Naive thymus-derived CD4-positive, alpha-beta T cell (primary cell): ENCODE measurements around the gene SLC6A9. TPM values are rescaled to one million over a fixed set of nuclear protein-coding genes. Genes with fewer than 3 reads are reported as not detected.

ENCODE experiments used
- ATAC-seq: fragments of 150-1000 bp; cut with Tn5 transposase; 2 replicates; pipeline ENCODE4 v1.10.0; 2021; ENCODE audit warnings: mild to moderate bottlenecking, moderate library complexity
- CTCF ChIA-PET: fragments of 350-600 bp; sonication (Branson Sonifier 250); formaldehyde crosslinking; loops from one replicate; lab custom pipeline; 2021; ENCODE audit warnings: antibody characterized with exemption; lab: Charles Lee
- POLR2A ChIA-PET: fragments of 350-600 bp; sonication (Branson Sonifier 250); formaldehyde crosslinking; loops from one replicate; lab custom pipeline; 2021; ENCODE audit warnings: antibody characterized with exemption, inconsistent platforms; lab: Charles Lee
- DNase-seq, 9 donors: peaks; one replicate each; pipeline versions ENCODE4 v3.0.0 to v3.0.0-alpha.2; 2020 to 2022; ENCODE audit warnings: mixed read lengths in 1 of 9
- H3K27ac ChIP-seq: one replicate; pipeline ENCODE4 v1.7.0; 2013; ENCODE audit warnings: mild to moderate bottlenecking, low read depth, low read length, moderate library complexity
- H3K27me3 ChIP-seq, 2 donors: one replicate each; pipeline ENCODE4 v1.7.0; 2013; ENCODE audit warnings: low read length in 2 of 2, mild to moderate bottlenecking in 2 of 2, moderate library complexity in 2 of 2; ENCODE audit not compliant: control insufficient read depth in 2 of 2, insufficient read depth in 2 of 2
- H3K36me3 ChIP-seq, 3 experiments: 1 replicate in 2 of 3; 2 replicates in 1 of 3; pipeline ENCODE4 v1.7.0; 2013; ENCODE audit warnings: low read length in 3 of 3, mild to moderate bottlenecking in 3 of 3, moderate library complexity in 1 of 3; ENCODE audit not compliant: insufficient read depth in 3 of 3, control insufficient read depth in 2 of 3
- H3K4me1 ChIP-seq, 2 donors: one replicate each; pipeline ENCODE4 v1.7.0; 2013; ENCODE audit warnings: low read length in 2 of 2, mild to moderate bottlenecking in 2 of 2, moderate library complexity in 1 of 2; ENCODE audit not compliant: control insufficient read depth in 2 of 2, insufficient read depth in 2 of 2
- H3K4me3 ChIP-seq: 2 replicates; pipeline ENCODE4 v1.7.0; 2013; ENCODE audit warnings: mild to moderate bottlenecking, low read length
- H3K9me3 ChIP-seq, 3 experiments: 1 replicate in 2 of 3; 2 replicates in 1 of 3; pipeline ENCODE4 v1.7.0; 2013; ENCODE audit warnings: low read length in 3 of 3; ENCODE audit not compliant: control insufficient read depth in 2 of 3
- H3K27ac Mint-ChIP-seq, 9 donors: one replicate each; pipeline ENCODE4 v1.8.0; 2020 to 2022; ENCODE audit warnings: mixed read lengths in 9 of 9, mild to moderate bottlenecking in 8 of 9, moderate library complexity in 5 of 9, inconsistent platforms in 2 of 9
- H3K27me3 Mint-ChIP-seq, 5 donors: one replicate each; pipeline ENCODE4 v1.8.0; 2021 to 2022; ENCODE audit warnings: mixed read lengths in 5 of 5, mild to moderate bottlenecking in 1 of 5
- H3K36me3 Mint-ChIP-seq, 5 donors: one replicate each; pipeline ENCODE4 v1.8.0; 2020 to 2022; ENCODE audit warnings: mixed read lengths in 5 of 5, mild to moderate bottlenecking in 3 of 5, inconsistent platforms in 1 of 5
- H3K4me1 Mint-ChIP-seq, 7 donors: one replicate each; pipeline ENCODE4 v1.8.0; 2020 to 2022; ENCODE audit warnings: mixed read lengths in 7 of 7, mild to moderate bottlenecking in 3 of 7, inconsistent platforms in 1 of 7
- H3K4me3 Mint-ChIP-seq, 10 donors: one replicate each; pipeline ENCODE4 v1.8.0; 2020 to 2022; ENCODE audit warnings: mild to moderate bottlenecking in 10 of 10, mixed read lengths in 10 of 10, moderate library complexity in 6 of 10, inconsistent platforms in 2 of 10
- H3K9me3 Mint-ChIP-seq, 11 donors: one replicate each; pipeline ENCODE4 v1.8.0; 2020 to 2022; ENCODE audit warnings: mixed read lengths in 11 of 11, mild to moderate bottlenecking in 4 of 11, inconsistent platforms in 1 of 11, moderate library complexity in 1 of 11
- intact Hi-C, 2 donors: fragments of 100-400 bp; cut with micrococcal nuclease; formaldehyde crosslinking; loops; one replicate each; pipeline ENCODE4 v1.15.1; 2023
- polyA plus RNA-seq, 2 donors: library from polyadenylated mRNA; unstranded; fragments of 300-500 nt; fragmentation: Illumina TruSeq; gene quantifications; one replicate each; pipeline ENCODE4 v1.2.3, GENCODE V29; 2021
- total RNA-seq, 6 experiments: library from RNA in 5 of 6; stranded (reverse) in 5 of 6; gene quantifications; 1 replicate in 5 of 6; 2 replicates in 1 of 6; pipeline ENCODE4 v1.2.3 and lab custom pipeline; 2021 to 2026

SLC6A9 gene
- total and polyA plus RNA-seq, 7 experiments from 2014 or later: 0.26 to 5.0 (median 0.49) TPM; not detected in 2

- no peak overlapping the region for H3K27ac Mint-ChIP-seq
- no peaks in the 10 kb centered on the region for H3K4me1 ChIP-seq
- H3K4me1 Mint-ChIP-seq: peaks cover 0 to 5% (median 0%) of the 10 kb centered on the region in 7 donors
- ChIA-PET CTCF (interaction anchor here (1.4 kb wide), 1 partner anchor 17 kb away, joined by 4 read pairs; no protein-coding TSS in a partner anchor), POLR2A (no interaction called here)
- no peaks in the 10 kb centered on the region for H3K36me3 ChIP-seq
- ATAC-seq: no peak
- no peak overlapping the region for H3K4me3 ChIP-seq
- H3K27ac ChIP-seq: no peak overlapping the region
- no peak for DNase-seq
- H3K9me3 Mint-ChIP-seq: no peaks in the 10 kb centered on the region
- H3K27me3 ChIP-seq: no peaks in the 10 kb centered on the region
- H3K27me3 Mint-ChIP-seq: peaks cover 0 to 12% (median under 1%) of the 10 kb centered on the region in 5 donors
- H3K36me3 Mint-ChIP-seq: no peaks in the 10 kb centered on the region
- H3K9me3 ChIP-seq: no peaks in the 10 kb centered on the region
- intact Hi-C loops: no loop called here
- no peak overlapping the region for H3K4me3 Mint-ChIP-seq
Measured at GRCh38 chr1:44053394-44053793, 22.1 kb upstream of the SLC6A9 start.

GRCh38 chr1:44050261-44050660 is 19.0 kb upstream of the SLC6A9 start:
- intact Hi-C loops: no loop called here
- Histone ChIP-seq H3K9me3 (no peaks in the 10 kb centered on the region), H3K4me3 (no peak overlapping the region), H3K36me3 (no peaks in the 10 kb centered on the region), H3K4me1 (no peaks in the 10 kb centered on the region), H3K27me3 (no peaks in the 10 kb centered on the region), H3K27ac (no peak overlapping the region)
- no peak for DNase-seq
- H3K4me3 Mint-ChIP-seq: no peak overlapping the region
- ChIA-PET CTCF (interaction anchor here (0.8 kb wide), 1 partner anchor 45 kb away, joined by 3 read pairs; no protein-coding TSS in a partner anchor), POLR2A (interaction anchor here (0.5 kb wide), 1 partner anchor 144 kb away, joined by 7 read pairs; no protein-coding TSS in a partner anchor)
- no peak overlapping the region for H3K27ac Mint-ChIP-seq
- peaks cover 2 to 19% (median 5%) of the 10 kb centered on the region in 5 donors for H3K27me3 Mint-ChIP-seq
- peaks cover 0 to 14% (median 5%) of the 10 kb centered on the region in 7 donors for H3K4me1 Mint-ChIP-seq
- H3K36me3 Mint-ChIP-seq: no peaks in the 10 kb centered on the region
- no peaks in the 10 kb centered on the region for H3K9me3 Mint-ChIP-seq
- ATAC-seq: no peak

- H3K36me3 ChIP-seq: no peaks in the 10 kb centered on the region
- H3K9me3 ChIP-seq: no peaks in the 10 kb centered on the region
- intact Hi-C loops: no loop called here
- Mint-ChIP-seq H3K27me3 (peaks cover 2 to 19% (median 5%) of the 10 kb centered on the region in 5 donors), H3K9me3 (no peaks in the 10 kb centered on the region), H3K4me1 (peaks cover 0 to 14% (median 5%) of the 10 kb centered on the region in 7 donors), H3K4me3 (no peak overlapping the region), H3K27ac (no peak overlapping the region), H3K36me3 (no peaks in the 10 kb centered on the region)
- H3K27me3 ChIP-seq: no peaks in the 10 kb centered on the region
- DNase-seq: no peak
- ATAC-seq: no peak
- ChIA-PET POLR2A (interaction anchor here (0.5 kb wide), 1 partner anchor 143 kb away, joined by 7 read pairs; no protein-coding TSS in a partner anchor), CTCF (interaction anchor here (0.8 kb wide), 1 partner anchor 45 kb away, joined by 3 read pairs; no protein-coding TSS in a partner anchor)
- no peaks in the 10 kb centered on the region for H3K4me1 ChIP-seq
- no peak overlapping the region for H3K4me3 ChIP-seq
- H3K27ac ChIP-seq: no peak overlapping the region
Measured at GRCh38 chr1:44049839-44050238, 18.6 kb upstream of the SLC6A9 start.

GRCh38 chr1:44048532-44049215 is 17.4 kb upstream of the SLC6A9 start:
- ChIA-PET CTCF (interaction anchor here (0.9 to 9.8 kb wide), 5 partner anchors 8 to 548 kb away, joined by 3 to 68 read pairs (median 4); no protein-coding TSS in a partner anchor), POLR2A (interaction anchor here (0.5 kb wide), 1 partner anchor 10 kb away, joined by 5 read pairs; no protein-coding TSS in a partner anchor)
- no peaks in the 10 kb centered on the region for H3K9me3 Mint-ChIP-seq
- Histone ChIP-seq H3K4me3 (no peak overlapping the region), H3K27ac (no peak overlapping the region), H3K4me1 (no peaks in the 10 kb centered on the region), H3K9me3 (no peaks in the 10 kb centered on the region), H3K27me3 (no peaks in the 10 kb centered on the region), H3K36me3 (no peaks in the 10 kb centered on the region)
- peaks cover 0 to 14% (median 5%) of the 10 kb centered on the region in 7 donors for H3K4me1 Mint-ChIP-seq
- H3K27ac Mint-ChIP-seq: no peak overlapping the region
- DNase-seq (no peak), ATAC-seq (no peak)
- peaks cover 2 to 20% (median 8%) of the 10 kb centered on the region in 5 donors for H3K27me3 Mint-ChIP-seq
- no peak overlapping the region for H3K4me3 Mint-ChIP-seq
- intact Hi-C loops: no loop called here
- H3K36me3 Mint-ChIP-seq: no peaks in the 10 kb centered on the region

GRCh38 chr1:44047131-44047530 is 15.9 kb upstream of the SLC6A9 start:
- DNase-seq: no peak
- H3K36me3 Mint-ChIP-seq: no peaks in the 10 kb centered on the region
- peaks cover 0 to 14% (median 5%) of the 10 kb centered on the region in 7 donors for H3K4me1 Mint-ChIP-seq
- ATAC-seq: no peak
- no peak overlapping the region for H3K27ac ChIP-seq
- CTCF ChIA-PET: interaction anchor here (0.7 to 9.8 kb wide), 7 partner anchors 11 to 517 kb away, joined by 3 to 68 read pairs (median 4); no protein-coding TSS in a partner anchor
- H3K27me3 ChIP-seq: no peaks in the 10 kb centered on the region
- no peak overlapping the region for H3K4me3 Mint-ChIP-seq
- POLR2A ChIA-PET: no interaction called here
- H3K9me3 ChIP-seq: no peaks in the 10 kb centered on the region
- H3K27ac Mint-ChIP-seq: no peak overlapping the region
- H3K9me3 Mint-ChIP-seq: no peaks in the 10 kb centered on the region
- no peaks in the 10 kb centered on the region for H3K4me1 ChIP-seq
- H3K36me3 ChIP-seq: no peaks in the 10 kb centered on the region
- intact Hi-C loops: loop anchor here (1.0 kb wide), 2 partner anchors 42 to 518 kb away; no protein-coding TSS in a partner anchor
- no peak overlapping the region for H3K4me3 ChIP-seq
- H3K27me3 Mint-ChIP-seq: peaks cover 2 to 23% (median 8%) of the 10 kb centered on the region in 5 donors

- intact Hi-C loops: no loop called here
- ATAC-seq: no peak
- DNase-seq: no peak
- Mint-ChIP-seq H3K4me3 (no peak overlapping the region), H3K27ac (no peak overlapping the region), H3K4me1 (peaks cover 0 to 14% (median 5%) of the 10 kb centered on the region in 7 donors), H3K36me3 (no peaks in the 10 kb centered on the region), H3K9me3 (no peaks in the 10 kb centered on the region), H3K27me3 (peaks cover 5 to 23% (median 8%) of the 10 kb centered on the region in 5 donors)
- Histone ChIP-seq H3K9me3 (no peaks in the 10 kb centered on the region), H3K4me1 (no peaks in the 10 kb centered on the region), H3K4me3 (no peak overlapping the region), H3K27me3 (no peaks in the 10 kb centered on the region), H3K27ac (no peak overlapping the region), H3K36me3 (no peaks in the 10 kb centered on the region)
- ChIA-PET CTCF (interaction anchor here (9.8 kb wide), 1 partner anchor 39 kb away, joined by 68 read pairs; no protein-coding TSS in a partner anchor), POLR2A (no interaction called here)
Measured at GRCh38 chr1:44045064-44045463, 13.8 kb upstream of the SLC6A9 start.
